HG02763 (cell line): ENCODE measurements around the gene PCSK4.

ENCODE experiments used
- ATAC-seq: cut with Tn5 transposase; IDR thresholded peaks from one replicate; pipeline ENCODE4 v1.9.1; 2021; ENCODE audit warnings: mild to moderate bottlenecking, moderate library complexity; ENCODE audit not compliant: unreplicated experiment

The PCSK4 gene

GRCh38 chr19:1472231-1473084, 17.7 kb downstream of the PCSK4 start:
- ATAC-seq = no peak

- no peak for ATAC-seq
Observed at GRCh38 chr19:1471515-1472160, 18.5 kb downstream of the PCSK4 start.

- no peak for ATAC-seq
Observed at GRCh38 chr19:1471010-1471514, 19.1 kb downstream of the PCSK4 start.

GRCh38 chr19:1470305-1471009, 19.7 kb downstream of the PCSK4 start:
- ATAC-seq = no peak

DNA sequence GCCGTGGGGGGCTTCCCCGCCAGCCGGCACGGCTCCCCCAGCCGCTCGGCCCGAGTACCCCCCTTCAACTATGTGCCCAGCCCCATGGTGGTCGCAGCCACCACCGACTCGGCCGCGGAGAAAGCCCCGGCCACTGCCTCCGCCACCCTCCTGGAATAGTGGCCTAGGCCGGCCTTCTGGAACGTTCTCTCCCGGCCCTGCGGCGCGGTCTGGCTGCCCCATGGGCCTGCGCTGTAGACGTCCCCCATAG, 20.2 kb downstream of the PCSK4 start:
- no peak for ATAC-seq

GRCh38 chr19:1469255-1470054, 20.7 kb downstream of the PCSK4 start:
- no peak for ATAC-seq

GRCh38 chr19:1468821-1469254, 21.3 kb downstream of the PCSK4 start:
- ATAC-seq = no peak

- ATAC-seq = no peak
Observed at GRCh38 chr19:1468274-1468820, 21.8 kb downstream of the PCSK4 start.

GRCh38 chr19:1467490-1468273, 22.5 kb downstream of the PCSK4 start:
- no peak for ATAC-seq

DNA sequence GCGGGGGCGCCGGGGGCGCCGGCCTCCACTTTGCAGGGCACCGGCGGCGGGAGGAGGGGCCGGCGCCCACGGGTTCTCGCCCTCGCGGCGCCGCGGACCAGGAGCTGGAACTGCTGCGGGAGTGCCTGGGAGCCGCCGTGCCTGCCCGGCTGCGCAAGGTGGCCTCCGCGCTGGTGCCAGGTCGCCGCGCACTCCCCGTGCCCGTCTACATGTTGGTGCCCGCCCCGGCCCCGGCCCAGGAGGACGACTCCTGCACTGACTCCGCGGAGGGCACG, 23.0 kb downstream of the PCSK4 start:
- ATAC-seq = no peak

DNA sequence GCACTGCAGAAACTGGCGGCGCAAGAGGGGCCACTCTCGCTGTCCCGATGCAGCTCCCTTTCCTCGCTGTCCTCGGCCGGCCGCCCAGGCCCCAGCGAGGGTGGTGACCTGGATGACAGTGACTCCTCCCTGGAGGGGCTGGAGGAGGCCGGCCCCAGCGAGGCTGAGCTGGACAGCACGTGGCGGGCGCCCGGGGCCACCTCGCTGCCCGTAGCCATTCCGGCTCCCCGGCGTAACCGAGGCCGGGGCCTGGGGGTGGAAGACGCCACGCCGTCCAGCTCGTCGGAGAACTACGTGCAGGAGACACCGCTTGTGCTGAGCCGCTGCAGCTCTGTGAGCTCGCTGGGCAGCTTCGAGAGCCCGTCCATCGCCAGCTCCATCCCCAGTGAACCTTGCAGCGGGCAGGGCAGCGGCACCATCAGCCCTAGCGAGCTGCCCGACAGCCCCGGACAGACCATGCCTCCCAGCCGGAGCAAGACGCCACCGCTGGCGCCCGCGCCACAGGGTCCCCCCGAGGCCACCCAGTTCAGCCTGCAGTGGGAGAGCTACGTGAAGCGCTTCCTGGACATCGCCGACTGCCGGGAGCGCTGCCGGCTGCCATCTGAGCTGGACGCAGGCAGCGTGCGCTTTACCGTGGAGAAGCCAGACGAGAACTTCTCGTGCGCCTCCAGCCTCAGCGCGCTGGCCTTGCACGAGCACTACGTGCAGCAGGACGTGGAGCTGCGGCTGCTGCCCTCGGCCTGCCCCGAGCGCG, 23.5 kb downstream of the PCSK4 start:
- no peak for ATAC-seq

DNA sequence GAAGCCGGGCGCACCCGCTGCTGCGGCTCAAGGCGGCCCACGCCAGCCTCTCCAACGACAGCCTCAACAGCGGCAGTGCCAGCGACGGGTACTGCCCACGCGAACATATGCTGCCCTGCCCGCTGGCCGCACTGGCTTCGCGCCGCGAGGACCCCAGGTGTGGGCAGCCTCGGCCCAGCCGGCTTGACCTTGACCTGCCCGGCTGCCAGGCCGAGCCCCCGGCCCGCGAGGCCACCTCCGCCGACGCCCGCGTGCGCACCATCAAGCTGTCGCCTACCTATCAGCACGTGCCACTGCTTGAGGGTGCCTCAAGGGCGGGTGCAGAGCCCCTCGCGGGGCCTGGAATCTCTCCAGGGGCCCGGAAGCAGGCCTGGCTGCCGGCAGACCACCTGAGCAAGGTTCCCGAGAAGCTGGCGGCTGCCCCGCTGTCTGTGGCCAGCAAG, 24.1 kb downstream of the PCSK4 start:
- no peak for ATAC-seq

DNA sequence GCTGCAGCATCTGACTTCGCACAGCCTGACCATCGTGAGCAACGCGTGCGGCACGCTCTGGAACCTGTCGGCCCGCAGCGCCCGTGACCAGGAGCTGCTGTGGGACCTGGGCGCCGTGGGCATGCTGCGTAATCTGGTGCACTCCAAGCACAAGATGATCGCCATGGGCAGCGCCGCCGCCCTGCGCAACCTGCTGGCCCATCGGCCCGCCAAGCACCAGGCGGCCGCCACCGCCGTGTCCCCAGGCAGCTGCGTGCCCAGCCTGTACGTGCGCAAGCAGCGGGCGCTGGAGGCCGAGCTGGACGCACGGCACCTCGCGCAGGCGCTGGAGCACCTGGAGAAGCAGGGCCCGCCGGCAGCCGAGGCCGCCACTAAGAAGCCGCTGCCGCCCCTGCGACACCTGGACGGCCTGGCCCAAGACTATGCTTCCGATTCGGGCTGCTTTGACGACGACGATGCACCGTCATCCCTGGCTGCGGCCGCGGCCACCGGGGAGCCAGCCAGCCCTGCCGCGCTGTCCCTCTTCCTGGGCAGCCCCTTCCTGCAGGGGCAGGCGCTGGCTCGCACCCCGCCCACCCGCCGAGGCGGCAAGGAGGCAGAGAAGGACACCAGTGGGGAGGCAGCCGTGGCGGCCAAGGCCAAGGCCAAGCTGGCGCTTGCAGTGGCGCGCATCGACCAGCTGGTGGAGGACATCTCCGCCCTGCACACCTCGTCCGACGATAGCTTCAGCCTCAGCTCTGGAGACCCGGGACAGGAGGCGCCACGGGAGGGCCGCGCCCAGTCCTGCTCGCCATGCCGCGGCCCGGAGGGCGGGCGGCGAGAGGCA, 24.7 kb downstream of the PCSK4 start:
- no peak for ATAC-seq

DNA sequence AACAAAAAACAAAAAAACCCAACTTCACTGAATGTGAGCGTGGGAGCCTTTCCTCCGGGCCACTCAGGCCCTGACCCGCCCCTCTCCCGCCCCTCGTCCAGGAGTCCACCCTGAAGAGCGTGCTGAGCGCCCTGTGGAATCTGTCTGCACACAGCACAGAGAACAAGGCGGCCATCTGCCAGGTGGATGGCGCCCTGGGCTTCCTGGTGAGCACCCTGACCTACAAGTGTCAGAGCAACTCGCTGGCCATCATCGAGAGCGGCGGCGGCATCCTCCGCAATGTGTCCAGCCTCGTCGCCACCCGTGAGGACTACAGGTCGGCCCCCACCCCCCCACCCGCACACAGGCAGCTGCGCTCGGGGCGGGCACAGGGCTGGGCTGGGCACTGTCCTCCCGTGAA, 28.3 kb downstream of the PCSK4 start:
- ATAC-seq = no peak

- no peak for ATAC-seq
Observed at GRCh38 chr19:1460033-1460995, 29.8 kb downstream of the PCSK4 start.

- ATAC-seq = no peak
Observed at GRCh38 chr19:1459479-1459878, 30.7 kb downstream of the PCSK4 start.

- ATAC-seq = no peak
Observed at GRCh38 chr19:1457892-1458291, 32.3 kb downstream of the PCSK4 start.
